GM19238 (cell line): ENCODE results near the gene MTCL1.

Source experiments
- DNase-seq: peaks from one replicate; pipeline ENCODE4 v3.0.0; 2011; ENCODE audit warnings: low spot score; ENCODE audit not compliant: insufficient read length

Gene MTCL1

DNA sequence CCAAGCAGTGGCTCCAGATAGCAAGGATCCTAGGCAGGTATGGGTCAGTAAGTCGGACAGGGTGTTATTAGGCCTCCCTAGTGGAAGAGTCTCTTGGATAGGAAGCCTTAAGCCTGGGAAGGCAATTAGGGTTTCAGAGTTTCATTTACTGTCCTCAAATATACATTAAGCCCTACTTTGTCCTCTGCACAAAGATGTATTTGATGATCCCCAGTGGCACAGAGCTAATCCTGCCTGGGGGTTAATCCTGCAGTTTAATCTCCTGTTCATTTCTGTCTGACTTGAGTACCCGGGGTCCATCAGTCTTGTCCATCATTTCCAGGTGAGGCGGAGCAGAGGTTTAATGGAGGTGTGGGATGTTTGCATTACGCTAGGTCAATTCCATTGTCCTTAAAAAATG, 62.0 kb downstream of the MTCL1 start:
- DNase-seq, result no peak

DNA sequence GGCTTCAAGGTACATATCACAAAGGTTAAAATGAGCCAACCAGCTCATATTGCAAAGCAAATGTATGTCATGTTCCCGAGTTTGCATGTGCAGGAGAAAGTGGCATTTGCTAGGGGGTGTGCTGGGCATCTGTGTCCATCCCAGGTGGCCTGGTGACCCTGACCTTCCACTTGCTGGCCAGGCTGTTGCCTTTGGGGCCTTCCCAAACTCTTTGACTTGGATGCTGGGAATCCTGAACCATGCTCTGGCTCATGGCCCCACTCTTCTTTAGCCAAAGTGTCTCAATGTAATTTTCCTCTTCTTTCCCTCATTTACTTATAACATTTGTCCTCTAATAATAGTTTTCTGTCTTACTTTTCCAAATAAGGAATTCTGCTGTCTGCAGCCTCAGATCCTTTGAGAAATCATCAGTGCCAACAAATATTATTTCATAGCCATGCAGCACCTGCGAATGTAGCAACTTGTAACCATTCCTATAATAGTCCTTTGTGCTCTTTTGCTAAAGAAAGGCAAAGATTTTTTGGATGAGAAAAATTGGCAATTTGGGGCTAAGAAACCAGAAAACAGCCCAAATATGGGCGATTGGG, 64.2 kb downstream of the MTCL1 start:
- DNase-seq, result no peak

DNA sequence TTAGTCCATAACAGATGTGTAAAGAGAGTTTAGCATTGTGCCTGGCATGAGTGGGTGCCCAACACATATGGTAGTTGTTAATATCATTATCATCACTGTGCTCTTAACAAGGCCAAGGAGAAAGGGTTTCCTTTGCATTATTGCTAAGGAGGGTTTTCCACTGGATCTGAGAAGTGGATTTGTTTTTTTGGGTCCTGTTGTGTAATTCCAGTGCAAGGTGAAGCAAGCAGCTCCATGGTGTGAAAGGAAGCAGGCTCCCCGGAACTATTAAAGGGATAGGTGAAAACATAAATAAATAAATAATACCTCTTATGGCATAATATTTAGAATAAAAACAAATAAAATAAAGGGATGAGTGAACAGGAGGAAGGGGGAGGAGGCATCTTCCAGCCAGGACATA, 65.3 kb downstream of the MTCL1 start:
- no peak for DNase-seq

DNA sequence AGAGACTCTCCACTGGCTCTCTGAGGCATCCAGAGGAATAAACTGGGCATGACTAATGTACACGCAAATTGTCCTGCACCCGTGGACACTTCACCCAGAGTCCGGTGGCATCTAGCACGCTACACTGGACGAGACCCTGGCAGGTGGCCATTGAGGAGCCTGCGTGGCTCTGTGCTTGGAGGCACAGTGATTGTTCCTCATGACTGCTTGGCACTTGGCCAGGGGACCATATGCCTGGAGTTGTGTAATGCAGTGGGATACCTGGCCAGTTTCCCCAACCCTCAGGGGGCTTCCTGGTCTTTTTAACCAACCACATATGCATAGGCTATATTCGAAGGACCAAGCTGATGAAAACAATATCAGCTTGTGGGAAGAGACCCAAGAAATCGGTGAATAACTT, 66.6 kb downstream of the MTCL1 start:
- no peak for DNase-seq

DNA sequence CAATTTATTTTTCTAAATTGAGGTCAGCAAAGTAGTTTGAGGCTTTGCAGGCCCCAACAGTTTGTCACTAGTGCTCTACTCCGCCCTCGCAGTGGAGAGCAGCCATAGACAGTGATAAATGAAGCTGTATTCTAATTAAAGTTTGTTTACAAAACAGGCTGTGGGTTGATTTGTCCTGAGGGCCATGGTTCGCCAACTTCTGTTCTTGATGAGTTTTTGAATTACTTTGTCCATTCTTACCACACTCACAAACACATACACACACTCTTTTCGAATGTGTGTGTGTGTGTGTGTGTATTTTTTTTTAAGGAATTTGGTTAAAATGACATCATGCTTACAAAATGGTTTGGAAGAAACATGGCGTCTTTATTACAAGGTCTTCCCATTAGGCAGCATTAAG, 68.6 kb downstream of the MTCL1 start:
- DNase-seq, result no peak

DNA sequence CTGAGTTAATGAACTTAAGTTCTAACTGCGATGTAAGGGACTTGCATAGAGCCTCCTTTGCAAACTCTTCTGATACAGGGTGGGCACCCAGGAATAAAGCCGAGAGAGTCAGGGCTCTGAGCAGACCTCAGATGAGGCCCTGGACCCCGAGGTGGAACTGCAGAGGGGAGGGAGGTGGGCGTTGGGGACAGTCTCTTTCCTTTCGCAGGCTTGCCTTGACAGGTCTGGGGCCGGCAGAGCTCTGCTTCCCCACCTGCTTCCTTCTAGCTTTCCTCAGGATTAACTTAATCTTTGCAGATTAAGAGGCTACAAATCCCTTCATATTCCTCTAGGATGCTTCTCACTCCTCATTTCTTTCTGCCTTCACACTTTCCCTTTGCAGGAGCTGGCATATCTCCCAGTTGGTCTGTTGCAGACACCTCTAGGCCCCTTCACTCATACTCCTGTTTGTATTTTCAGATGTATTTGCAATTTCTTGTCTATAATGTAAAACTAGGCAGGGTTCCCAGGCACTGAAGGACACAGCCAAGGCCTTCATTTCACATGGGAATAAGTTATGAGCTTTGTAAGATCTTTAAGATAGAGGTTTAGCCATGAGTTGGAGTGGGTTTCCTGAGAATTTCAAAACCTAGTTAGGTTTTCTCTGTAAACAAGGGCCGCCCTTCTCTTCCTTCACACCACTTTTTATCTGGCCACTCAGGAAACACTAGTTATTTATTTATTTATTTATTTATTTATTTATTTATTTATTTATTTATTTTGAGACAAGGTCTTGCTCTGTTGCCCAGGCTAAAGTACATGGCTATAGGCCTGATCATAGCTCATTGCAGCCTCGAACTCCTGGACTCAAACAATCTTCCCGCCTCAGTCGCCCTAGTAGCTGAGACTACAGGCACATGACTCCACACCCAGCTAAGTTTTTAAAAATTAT, 70.9 kb downstream of the MTCL1 start:
- no peak for DNase-seq

DNA sequence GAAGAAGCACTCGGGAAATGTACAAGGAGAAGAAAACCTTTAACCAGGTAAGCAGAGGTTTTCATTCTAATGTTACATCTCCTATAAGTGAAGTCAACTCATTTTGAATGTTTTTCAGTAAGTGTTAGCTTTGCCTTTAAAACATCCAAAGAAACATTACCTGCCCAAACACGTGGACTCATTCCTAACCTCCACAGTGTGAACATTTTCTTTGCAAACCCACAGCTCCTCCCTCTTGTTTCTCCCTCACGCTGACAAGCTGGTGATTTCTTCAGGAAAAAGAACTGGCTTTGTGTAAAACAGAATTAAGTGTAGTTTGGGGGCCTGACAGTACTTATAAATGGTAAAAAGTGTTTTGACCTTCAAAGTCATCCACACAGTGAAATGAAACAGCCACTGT, 72.5 kb downstream of the MTCL1 start:
- DNase-seq, result no peak

DNA sequence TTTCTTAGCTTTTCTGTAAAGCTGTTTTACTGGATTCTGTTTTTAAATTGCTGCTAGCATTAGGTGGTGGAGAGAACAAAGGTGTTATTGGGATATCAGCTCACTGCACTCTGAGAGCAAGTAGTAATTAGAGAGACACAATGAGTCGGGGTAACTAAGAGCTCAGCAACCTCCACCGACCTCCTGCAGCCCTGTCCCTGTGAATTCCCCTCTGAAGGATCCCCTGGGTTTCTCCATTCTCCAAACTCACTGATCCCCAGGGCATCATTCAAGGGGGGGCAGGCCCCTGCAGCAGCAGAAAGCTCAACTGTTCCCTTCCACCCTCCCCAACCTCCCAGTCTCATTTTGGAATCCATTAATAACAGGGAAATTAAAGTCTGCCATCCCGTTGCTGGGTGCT, 73.0 kb downstream of the MTCL1 start:
- no peak for DNase-seq

DNA sequence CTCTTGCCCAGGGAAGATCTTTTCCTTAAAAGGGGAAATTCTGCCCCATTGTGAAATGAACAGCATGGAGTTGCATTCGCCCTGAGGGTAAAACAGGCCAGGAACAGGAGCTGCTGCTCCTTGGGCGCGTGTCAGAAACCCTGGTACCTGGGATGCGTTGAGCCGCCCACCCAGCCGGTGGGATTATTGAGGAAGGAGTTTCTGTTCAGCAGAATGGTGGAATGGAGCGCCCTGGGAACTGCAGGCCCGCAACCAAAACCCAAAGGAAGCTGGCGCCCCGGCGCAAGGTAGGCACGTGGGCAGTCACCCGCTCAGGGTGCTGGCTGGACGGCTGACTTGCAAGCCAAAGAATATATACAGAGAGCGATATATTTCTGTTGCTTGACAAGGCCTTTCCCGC, 73.5 kb downstream of the MTCL1 start:
- no peak for DNase-seq

DNA sequence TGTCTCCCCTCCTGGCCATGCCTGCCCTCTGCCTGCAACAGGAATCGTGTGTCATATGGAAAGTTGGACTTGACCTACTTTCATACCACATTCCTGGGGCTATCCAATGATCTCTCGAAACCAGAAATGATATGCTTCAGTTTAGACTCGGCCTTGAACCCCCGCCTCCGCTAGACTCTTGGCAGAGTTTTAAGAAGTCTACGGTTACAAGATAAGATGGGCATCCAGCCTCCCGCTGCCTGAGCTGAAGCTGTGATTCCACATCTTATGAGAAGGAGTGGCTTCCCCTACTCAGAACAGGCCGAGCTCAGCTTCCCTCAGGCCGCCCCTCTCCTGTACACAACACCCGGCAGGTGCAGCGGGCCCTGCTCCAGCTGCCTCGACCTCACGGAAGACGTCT, 73.9 kb downstream of the MTCL1 start:
- no peak for DNase-seq

DNA sequence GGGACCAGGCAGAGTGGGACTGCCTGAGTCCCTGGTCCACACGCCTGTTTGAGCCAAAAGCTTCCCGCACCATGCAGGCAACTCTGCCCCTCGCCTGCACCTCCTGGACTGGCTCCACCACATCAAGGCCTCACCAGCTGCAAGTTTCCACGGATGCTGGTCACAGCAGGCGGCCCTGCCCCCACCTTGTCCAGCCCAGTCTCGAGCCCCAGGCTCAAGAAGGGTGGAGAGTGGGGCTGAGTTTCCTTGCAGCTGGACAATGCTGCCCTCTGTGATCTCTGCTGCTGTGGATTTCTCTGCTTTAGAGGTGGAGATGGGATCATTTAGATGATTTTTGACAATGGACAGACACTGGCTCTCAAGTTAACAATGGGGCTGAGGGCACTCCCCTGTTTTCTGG, 74.9 kb downstream of the MTCL1 start:
- DNase-seq, result no peak

DNA sequence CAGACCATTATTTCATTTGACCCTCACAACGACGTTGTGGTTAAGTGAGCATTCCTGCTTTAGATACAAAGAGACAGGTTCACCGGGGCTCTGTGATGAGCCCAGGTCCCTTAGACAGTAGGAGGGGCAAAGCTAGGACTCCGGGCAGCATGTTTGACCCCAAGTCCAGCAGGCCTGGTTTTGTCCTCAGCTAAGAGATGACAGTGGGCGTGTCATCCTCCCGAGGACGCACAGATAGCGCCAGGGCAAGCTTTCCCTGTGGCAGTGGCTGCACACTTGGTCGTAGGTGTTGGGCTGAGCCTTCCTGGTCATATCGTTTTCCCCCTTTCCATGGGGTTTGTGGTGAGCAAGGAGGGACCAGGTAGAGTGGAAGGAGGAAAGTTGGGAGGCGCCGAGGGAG, 76.3 kb downstream of the MTCL1 start:
- DNase-seq, result no peak

DNA sequence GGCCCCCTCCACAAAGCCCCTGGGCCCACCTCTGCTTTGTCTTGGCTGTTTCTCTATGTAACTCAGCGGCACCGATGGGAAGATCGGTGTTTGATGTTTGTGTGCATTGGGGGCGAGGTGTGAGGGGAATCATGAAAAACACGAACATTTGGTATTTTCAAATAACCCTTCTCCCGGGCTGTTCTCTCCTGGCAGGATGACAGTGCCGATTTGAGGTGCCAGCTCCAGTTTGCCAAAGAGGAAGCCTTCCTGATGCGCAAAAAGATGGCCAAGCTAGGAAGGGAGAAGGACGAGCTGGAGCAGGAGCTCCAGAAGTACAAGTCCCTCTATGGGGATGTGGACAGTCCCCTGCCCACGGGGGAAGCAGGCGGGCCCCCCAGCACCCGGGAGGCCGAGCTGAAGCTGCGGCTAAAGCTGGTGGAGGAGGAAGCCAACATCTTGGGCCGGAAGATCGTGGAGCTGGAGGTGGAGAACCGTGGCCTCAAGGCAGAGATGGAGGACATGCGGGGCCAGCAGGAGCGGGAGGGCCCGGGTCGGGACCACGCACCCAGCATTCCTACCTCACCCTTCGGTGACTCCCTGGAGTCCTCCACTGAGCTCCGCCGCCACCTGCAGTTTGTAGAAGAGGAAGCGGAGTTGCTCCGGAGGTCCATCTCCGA, 78.1 kb downstream of the MTCL1 start:
- DNase-seq, result no peak

DNA sequence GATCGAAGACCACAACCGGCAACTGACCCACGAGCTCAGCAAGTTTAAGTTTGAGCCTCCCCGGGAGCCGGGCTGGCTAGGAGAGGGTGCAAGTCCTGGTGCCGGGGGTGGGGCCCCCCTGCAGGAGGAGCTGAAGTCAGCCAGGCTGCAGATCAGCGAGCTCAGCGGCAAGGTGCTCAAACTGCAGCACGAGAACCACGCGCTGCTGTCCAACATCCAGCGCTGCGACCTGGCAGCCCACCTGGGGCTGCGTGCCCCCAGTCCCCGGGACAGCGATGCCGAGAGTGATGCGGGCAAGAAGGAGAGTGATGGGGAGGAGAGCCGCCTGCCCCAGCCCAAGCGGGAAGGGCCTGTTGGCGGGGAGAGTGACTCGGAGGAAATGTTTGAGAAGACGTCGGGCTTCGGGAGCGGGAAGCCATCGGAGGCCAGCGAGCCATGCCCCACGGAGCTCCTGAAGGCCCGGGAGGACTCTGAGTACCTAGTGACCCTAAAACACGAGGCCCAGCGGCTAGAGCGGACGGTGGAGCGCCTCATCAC, 78.7 kb downstream of the MTCL1 start:
- no peak for DNase-seq

DNA sequence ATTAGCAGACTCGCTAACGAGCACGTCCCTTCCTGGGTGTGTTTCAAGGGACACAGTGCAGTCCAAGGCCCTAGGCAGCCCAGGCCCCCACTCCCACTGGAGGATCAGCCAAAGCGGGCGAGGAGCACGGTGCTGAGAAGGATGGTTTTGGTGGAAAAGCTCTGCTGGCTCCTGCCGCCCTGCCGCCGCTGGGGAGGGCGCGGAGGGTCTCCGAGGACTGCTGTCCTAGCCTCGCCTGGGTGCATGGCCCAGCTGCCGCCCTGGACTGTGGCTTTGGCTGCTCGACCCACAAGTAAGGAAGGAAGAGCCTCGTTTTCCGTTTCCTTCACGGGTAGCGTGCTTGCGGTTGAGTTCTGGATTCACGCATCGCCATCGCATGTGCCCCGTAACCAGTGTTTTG, 79.9 kb downstream of the MTCL1 start:
- no peak for DNase-seq

DNA sequence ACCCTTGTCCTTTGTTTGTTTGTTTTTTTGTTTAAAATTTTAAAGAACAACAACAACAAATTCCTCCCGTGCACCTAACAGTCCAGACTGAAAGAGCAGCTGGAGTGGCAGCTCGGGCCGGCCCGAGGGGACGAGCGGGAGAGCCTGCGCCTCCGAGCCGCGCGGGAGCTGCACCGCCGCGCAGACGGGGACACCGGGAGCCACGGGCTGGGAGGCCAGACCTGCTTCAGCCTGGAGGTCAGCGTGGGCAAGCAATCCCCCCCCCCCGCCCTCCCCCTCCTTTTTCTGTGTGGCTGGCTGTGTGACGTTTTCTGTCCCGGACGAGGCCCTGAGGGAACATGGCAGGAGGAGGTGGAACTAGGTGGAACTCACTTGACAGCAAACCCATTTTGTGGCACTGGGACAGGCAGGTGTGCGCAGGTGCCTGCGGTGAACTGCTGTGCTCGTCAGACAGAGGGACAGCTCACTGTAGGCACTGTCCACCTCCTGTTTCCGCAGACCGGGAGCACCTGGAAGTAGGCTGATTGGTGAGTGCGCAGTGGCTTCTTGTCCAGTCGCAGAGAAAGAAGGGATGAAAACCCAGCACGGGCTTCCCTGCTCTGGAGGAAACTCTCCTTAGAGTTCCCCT, 80.6 kb downstream of the MTCL1 start:
- DNase-seq, result no peak

DNA sequence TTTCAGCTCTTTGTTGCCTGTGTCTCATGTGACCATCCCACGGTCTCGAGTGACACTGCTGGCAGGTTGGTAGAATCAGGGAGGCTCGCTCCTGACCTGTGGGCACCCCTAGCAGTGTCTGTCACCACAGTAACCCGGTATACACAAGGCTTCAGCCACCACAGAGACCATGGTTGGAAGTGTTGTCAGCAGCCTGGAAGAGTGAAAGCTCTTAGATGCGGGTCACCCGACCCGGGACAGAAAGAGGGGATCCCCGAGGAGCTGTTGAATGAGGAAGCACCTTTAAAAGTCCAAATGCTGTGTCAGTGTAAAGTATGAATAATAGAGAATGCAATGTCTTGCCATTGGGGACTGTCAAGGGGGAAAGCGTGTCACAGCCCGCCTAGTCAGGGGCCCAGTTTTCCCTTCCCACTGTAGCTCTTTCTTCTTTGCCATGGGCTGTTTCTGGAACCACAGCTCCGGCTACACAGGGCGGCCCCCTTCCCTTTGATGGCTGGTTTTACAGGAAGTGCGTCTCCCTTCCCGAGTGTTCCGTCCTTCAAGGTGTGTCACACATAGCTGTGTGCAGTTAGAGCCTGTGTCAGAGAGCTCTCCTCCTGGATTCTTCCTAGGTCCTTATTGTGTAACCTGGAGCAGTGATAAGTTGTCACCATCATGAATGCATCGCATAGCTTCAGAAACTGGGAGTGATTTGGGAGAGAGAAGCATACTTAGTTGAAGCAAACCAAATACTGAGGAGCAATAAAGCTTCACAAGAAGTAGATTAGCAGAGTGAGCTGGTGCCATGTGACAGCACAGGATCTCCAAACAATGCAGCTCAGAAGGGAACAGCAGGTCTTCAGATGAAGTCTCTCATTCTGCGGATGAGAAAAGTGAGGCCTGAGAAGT, 81.4 kb downstream of the MTCL1 start:
- no peak for DNase-seq

DNA sequence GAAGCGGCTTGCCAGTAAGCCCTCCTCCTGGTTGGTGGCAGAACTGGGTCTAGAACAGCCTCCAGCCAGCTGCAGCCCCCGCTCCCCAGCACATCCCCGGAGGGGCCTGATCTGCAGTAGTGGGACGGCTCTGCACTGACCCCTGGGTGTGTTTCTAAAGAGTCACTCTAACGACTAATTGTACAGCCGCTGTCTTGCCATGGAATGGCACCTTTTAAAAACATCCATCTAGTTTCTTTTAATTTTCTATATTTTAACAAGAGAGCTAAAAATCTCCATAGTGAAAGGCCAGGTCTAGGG, 82.0 kb downstream of the MTCL1 start:
- DNase-seq, result no peak

DNA sequence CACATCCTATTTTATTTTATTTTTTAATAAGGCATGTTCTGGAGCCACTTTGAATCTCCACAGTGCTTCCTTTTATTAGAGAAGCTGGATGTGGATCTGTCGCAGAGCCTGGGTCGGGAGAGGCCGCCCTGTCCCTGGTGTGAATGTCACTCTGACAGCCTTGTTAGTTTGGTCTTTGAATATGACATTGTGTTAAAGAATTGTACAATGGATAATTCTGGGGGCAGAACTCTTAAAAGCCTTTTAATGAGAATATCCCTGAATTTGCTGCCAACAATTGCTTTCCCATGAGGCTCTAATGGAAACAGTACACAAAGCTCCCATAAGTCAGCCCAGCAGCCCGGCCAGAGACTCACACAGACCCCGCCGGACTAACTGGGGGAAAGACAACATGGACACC, 82.4 kb downstream of the MTCL1 start:
- DNase-seq, result no peak

DNA sequence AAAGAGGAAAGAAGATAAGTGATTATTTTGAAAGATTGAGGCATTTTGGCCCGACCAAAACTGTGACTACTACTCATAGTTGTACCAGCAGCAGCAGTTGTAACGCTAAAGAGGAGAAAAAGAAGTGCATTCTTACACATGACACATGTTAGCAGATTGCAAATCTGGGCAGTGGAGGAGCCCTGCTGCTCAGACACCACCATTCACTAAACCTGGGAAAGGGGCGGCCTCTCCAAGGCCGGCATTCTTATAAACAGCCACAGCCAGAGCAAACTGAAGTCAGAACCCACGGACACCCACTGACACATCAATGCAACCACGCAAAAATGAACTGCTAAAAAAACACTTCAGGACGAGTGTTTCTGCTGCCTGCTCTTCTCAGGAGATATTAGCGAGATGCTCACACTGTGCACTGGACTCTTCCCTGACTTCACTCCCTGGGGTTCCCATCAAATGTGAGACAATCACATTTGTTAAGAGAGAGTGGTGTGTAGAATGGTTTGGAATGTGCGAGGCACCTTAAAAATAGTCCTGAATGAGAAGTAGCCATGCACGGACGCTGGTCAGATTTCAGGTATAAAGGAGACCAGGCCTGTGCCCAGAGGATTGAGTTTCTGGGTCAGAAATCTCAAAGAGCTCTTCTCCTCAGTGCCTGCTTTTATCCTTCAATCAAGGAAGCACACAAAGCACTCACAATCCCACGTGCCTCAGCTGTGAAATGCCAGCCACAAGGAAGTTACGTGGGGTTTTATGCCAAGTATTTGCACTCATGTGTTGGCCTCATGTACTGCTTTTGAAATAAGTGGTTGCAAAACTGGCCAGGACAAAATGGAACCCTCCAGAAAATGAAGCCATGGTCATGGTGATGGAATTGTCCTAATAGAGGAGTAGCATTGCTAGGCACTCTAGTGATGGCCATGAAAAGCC, 83.4 kb downstream of the MTCL1 start:
- no peak for DNase-seq
